ENCODE results near the gene ARL6IP4.

- TF ChIP-seq YY1 (IDR thresholded peaks at IDR 0.05; ENCODE audit: low read depth) (no peak), TAF1 (IDR thresholded peaks at IDR 0.05; ENCODE audit: low read depth) (no peak)
Observed at GRCh38 chr12:122942637-122943036, 37.8 kb upstream of the ARL6IP4 start.
